ENCODE data around the gene LIPC.
"Not testable (repeated sequence)": the region's sequence is repeated elsewhere in the genome, so short reads cannot be mapped to it uniquely, and the experiment has no call there.

LIPC gene

GRCh38 chr15:58594898-58595297, 163.1 kb downstream of the LIPC start:
- no peak for DNase-seq

GRCh38 chr15:58595516-58596263, 163.9 kb downstream of the LIPC start:
- no peak for DNase-seq

GRCh38 chr15:58597943-58598828, 166.4 kb downstream of the LIPC start:
- no peak for DNase-seq

GRCh38 chr15:58598829-58599210, 167.0 kb downstream of the LIPC start:
- no peak for DNase-seq

GRCh38 chr15:58602823-58603222, 171.0 kb downstream of the LIPC start:
- DNase-seq: no peak

GRCh38 chr15:58603927-58604326, 172.1 kb downstream of the LIPC start:
- not testable (repeated sequence) for DNase-seq

- DNase-seq: no peak
Observed at GRCh38 chr15:58604455-58604923, 172.7 kb downstream of the LIPC start.

GRCh38 chr15:58605931-58606530, 174.2 kb downstream of the LIPC start:
- no peak for DNase-seq

GRCh38 chr15:58606577-58607080, 174.8 kb downstream of the LIPC start:
- DNase-seq: no peak

GRCh38 chr15:58608129-58608590, 176.4 kb downstream of the LIPC start:
- no peak for DNase-seq

GRCh38 chr15:58608711-58609110, 176.9 kb downstream of the LIPC start:
- DNase-seq: no peak

GRCh38 chr15:58611731-58612676, 180.2 kb downstream of the LIPC start:
- no peak for DNase-seq

- DNase-seq: no peak
Observed at GRCh38 chr15:58616171-58616570, 184.4 kb downstream of the LIPC start.
